NCI-H1092 (cell line): ENCODE data around the gene NOTO.

Source experiments
- DNase-seq: peaks from one replicate; lab custom pipeline; 2025; lab: John Stamatoyannopoulos, UW

NOTO gene

DNA sequence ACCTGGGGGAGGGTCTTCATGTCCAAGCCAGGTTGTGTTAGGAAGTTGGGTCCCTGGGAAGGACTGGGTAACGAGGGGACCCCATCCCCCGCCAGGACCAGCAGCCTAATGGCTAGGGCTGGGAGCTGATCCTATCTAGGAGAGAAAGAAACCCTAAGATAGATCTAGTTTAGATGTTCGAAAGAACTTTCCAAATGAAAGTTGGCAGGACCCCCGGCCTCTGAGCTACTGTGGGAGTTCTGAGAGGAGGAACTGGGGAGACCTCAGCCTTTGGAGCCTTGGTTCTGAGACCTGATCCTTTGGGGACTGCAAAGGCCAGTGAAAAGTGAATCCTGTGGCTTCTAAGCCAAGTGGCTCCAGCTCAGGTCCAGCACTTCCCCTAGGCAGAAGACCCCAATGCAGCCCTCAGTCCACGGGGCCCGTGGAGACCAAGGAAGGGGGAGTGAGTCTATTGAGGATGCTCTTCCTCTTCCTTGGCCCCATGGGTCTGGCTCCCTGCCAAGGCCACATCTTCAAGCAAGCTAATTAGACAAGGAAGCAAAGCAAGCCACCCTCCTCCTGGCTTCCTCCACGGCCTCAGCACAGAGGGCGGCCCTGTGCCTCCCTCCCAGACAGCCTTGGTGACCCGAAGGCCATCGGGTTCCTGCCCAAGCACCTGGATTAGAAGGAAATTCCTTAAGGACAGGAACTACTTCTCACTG, 55.2 kb downstream of the NOTO start:
- no peak for DNase-seq

DNA sequence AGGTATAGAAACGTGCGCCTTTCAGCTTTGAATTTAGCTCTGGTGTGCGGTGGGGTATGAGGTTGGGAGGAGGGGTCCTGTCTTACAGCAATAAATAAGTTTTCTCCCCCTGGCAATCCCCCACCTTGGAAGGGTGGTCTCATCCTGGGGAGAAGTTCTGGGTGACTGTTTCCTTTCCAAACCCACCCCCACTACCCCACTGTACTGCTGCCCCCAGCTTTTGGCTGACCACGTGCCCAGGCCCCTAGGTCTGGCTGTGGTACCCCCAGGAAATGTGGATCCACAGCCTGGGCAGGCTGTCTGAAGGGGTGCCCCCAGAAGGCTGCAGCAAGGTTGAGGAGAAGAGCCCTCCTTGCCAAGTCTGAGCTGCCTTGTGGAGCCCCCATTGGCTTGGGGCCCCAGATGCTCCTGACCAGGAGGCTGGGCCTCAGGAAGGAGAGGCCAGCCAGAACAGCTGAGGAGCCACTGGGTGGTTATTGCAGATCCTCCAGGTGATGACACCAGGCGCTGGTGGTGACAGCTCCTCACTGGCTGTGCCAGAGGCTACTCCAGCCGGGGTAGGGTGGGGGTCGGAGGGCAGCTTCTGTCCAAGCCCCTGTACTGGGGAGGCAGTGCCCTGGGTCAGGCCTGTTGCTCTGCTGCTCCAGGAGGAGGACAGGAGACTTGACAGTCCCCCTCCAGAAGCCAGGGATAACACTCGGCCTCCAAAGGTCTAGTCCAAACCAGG, 56.0 kb downstream of the NOTO start:
- no peak for DNase-seq

- DNase-seq = no peak
Observed at GRCh38 chr2:73258913-73259215, 56.5 kb downstream of the NOTO start.

GRCh38 chr2:73259276-73259675, 56.9 kb downstream of the NOTO start:
- no peak for DNase-seq

DNA sequence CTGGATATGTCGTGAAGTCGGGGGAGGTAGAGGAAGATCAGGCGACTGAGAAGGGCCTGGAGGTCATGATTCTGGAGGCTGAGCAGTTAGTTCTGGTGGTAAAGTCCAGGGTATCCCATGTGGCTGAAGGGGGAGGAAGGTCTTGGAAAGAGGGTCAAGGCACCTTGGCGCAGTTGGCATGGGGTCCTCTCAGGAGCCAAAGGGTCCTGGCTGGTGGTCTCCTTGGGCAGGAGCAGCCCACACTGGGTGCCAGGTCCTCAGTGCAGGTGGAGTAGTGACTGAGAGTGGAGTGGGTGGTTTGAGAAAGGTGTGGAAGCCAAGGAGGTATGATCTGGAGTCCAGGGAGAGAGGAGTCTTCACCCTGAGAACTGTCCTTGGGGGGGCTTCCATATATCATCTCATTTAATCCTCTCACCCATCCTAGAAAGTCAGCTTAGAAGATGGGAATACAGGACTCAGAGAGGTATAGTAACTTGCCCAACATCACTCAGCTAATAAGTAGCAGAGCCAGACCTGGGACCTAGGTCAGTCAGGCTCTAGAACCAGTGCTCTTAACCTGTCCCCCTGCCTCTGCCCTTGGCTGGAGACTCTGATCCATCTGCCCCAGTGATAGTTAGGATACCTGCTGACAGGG, 57.4 kb downstream of the NOTO start:
- DNase-seq = no peak

- DNase-seq = no peak
Observed at GRCh38 chr2:73260338-73260984, 58.1 kb downstream of the NOTO start.
